Progenitor cell of endocrine pancreas (in vitro differentiated cells): Measurements from ENCODE around the gene GRIP1. TPM values are rescaled to one million over a fixed set of nuclear protein-coding genes. Genes with fewer than 3 reads are reported as not detected.

ENCODE experiments used
- DNase-seq: peaks from one replicate; pipeline ENCODE4 v3.0.0; 2021; ENCODE audit warnings: low spot score; ENCODE audit not compliant: unreplicated experiment
- H3K27ac Mint-ChIP-seq: 2 replicates; pipeline ENCODE4 v1.8.0; 2021; ENCODE audit warnings: mild to moderate bottlenecking, moderate library complexity, mixed read lengths
- H3K27me3 Mint-ChIP-seq: 2 replicates; pipeline ENCODE4 v1.8.0; 2021; ENCODE audit warnings: mixed read lengths
- H3K36me3 Mint-ChIP-seq: 2 replicates; pipeline ENCODE4 v1.8.0; 2022; ENCODE audit warnings: mixed read lengths; ENCODE audit not compliant: insufficient read depth
- H3K4me1 Mint-ChIP-seq: 2 replicates; pipeline ENCODE4 v1.8.0; 2021; ENCODE audit warnings: low read depth, mixed read lengths
- H3K4me3 Mint-ChIP-seq: 2 replicates; pipeline ENCODE4 v1.8.0; 2021; ENCODE audit warnings: low read depth, mild to moderate bottlenecking, moderate library complexity, mixed read lengths
- H3K9me3 Mint-ChIP-seq: 2 replicates; pipeline ENCODE4 v1.8.0; 2021; ENCODE audit warnings: low read depth, mixed read lengths
- CTCF ChIP-seq: fragments of 200-600 bp; sonication (generic); IDR thresholded peaks from one replicate; pipeline ENCODE4 v1.5.0; 2021; ENCODE audit warnings: antibody characterized with exemption, mild to moderate bottlenecking; ENCODE audit not compliant: unreplicated experiment
- total RNA-seq: library from RNA; stranded (reverse); gene quantifications from 2 replicates; pipeline ENCODE4 v1.2.1, GENCODE V29; 2021

Gene GRIP1
- total RNA-seq, 1 donor from 2014 or later = 41.3 TPM

- Mint-ChIP-seq H3K9me3 (no peaks in the 10 kb centered on the region), H3K4me3 (no peak overlapping the region), H3K27ac (no peak overlapping the region), H3K4me1 (no peaks in the 10 kb centered on the region), H3K27me3 (no peaks in the 10 kb centered on the region), H3K36me3 (peaks cover 1% of the 10 kb centered on the region)
- DNase-seq = no peak
- TF ChIP-seq CTCF = no peak
Observed at GRCh38 chr12:66321435-66321834, 357.4 kb downstream of the GRIP1 start.

GRCh38 chr12:66320996-66321395 lies 357.9 kb downstream of the GRIP1 start:
- Mint-ChIP-seq H3K9me3 (no peaks in the 10 kb centered on the region), H3K4me3 (no peak overlapping the region)
- DNase-seq = no peak

GRCh38 chr12:66319266-66319954 lies 359.5 kb downstream of the GRIP1 start:
- no peaks in the 10 kb centered on the region for H3K9me3 Mint-ChIP-seq
- no peaks in the 10 kb centered on the region for H3K4me1 Mint-ChIP-seq
- DNase-seq = no peak
- H3K27ac Mint-ChIP-seq = no peak overlapping the region
- H3K27me3 Mint-ChIP-seq = no peaks in the 10 kb centered on the region
- no peak for TF ChIP-seq CTCF
- peaks cover 1% of the 10 kb centered on the region for H3K36me3 Mint-ChIP-seq
- no peak overlapping the region for H3K4me3 Mint-ChIP-seq

More at GRCh38 chr12:66320996-66321395, 357.9 kb downstream of the GRIP1 start:
- Mint-ChIP-seq H3K4me1 (no peaks in the 10 kb centered on the region), H3K27ac (no peak overlapping the region), H3K36me3 (peaks cover 1% of the 10 kb centered on the region), H3K27me3 (no peaks in the 10 kb centered on the region)
- TF ChIP-seq CTCF = no peak

- Mint-ChIP-seq H3K36me3 (peaks cover 9% of the 10 kb centered on the region), H3K9me3 (no peaks in the 10 kb centered on the region), H3K4me1 (no peaks in the 10 kb centered on the region), H3K27ac (no peak overlapping the region), H3K4me3 (no peak overlapping the region), H3K27me3 (no peaks in the 10 kb centered on the region)
- no peak for TF ChIP-seq CTCF
- DNase-seq = no peak
Observed at GRCh38 chr12:66314278-66314677, 364.6 kb downstream of the GRIP1 start.

GRCh38 chr12:66312189-66312588 lies 366.7 kb downstream of the GRIP1 start:
- Mint-ChIP-seq H3K4me3 (no peak overlapping the region), H3K9me3 (no peaks in the 10 kb centered on the region), H3K27ac (no peak overlapping the region), H3K36me3 (peaks cover 9% of the 10 kb centered on the region), H3K4me1 (no peaks in the 10 kb centered on the region), H3K27me3 (no peaks in the 10 kb centered on the region)
- DNase-seq = no peak
- no peak for TF ChIP-seq CTCF
